GM21381 (cell line): ENCODE results near the gene RTP4.

ENCODE experiments used
- ATAC-seq: cut with Tn5 transposase; IDR thresholded peaks from one replicate; pipeline ENCODE4 v1.9.1; 2021; ENCODE audit warnings: mild to moderate bottlenecking, moderate library complexity; ENCODE audit not compliant: unreplicated experiment

The RTP4 gene

DNA sequence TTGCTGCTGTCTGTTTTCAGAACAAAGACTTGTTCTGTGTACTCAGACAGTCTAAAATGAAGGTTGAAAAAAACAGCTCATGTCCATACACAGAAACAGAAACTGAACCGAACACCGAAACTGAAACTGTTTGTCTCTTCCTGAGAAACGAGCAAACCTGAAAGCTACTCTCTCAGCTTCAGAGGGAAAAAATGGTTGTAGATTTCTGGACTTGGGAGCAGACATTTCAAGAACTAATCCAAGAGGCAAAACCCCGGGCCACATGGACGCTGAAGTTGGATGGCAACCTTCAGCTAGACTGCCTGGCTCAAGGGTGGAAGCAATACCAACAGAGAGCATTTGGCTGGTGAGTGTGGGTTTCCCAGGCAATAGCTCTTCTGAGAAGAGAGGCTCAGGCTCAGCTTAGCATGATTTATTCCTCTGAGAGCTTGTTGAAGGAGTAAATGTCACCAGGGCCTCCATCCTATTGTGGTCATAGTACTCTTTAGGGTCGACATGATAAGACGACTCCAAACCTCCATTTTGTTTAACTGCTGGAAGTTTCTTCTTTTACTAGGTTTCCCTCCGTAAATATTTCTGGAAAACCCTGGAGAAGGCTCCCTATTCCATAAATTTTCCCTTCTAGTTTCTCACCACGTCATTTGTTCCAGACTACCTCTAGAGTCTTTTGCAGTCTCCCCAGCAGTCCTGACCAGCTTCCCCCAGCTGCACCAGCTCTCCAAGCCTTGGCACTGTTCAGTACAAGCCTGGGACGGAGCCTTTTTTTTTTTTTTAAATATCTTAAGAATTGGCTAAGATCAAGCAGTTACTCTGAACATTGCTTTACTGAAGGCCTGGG is at the start of gene RTP4:
Gene RTP4 (plus strand): TSS at position 135 of the 838 bp plus-strand sequence. CDS start 57 bp downstream, at position 192.
- peak; percentile 89 for ATAC-seq

DNA sequence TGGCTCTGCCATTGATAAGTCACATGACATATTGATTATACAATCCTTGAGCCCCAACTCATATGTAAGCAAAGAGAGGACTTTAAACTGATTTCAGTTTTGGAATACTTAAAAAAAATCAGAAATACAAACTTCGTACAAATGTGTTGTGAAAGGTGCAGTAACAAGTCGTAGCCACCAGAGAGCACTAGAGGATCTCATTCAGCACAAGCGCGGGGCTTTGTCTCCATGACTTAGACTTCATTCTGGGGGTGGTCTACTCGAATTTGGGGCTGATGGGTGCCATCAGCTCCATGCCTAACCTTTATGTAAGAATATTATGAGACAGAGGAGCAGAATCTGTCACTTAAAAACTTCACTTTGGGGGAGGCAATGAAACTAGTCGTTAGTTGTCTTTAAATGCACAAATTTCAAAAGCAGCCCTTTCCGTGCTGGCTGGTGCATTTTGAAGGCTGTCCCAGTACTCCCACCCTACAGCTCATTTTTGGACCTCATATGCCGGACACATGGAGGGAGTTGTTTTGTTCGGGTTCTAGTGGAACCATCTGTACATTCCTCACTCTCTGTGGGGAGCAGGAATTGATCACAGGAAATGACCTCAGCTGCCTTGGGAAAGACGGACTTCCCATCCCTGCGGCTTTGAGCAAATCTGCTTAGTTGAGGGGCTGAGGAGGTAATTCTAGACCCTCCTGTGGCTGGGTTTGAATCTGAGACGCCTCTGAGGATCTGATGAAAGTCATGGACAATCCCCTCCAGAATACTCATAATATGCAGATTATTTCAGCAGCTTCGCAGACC is 49.2 kb upstream of the RTP4 start:
- no peak for ATAC-seq

- peak; percentile 81 for ATAC-seq
Observed at GRCh38 chr3:187319699-187320302, 48.4 kb upstream of the RTP4 start.

- ATAC-seq, result no peak
Observed at GRCh38 chr3:187321766-187322165, 46.4 kb upstream of the RTP4 start.

DNA sequence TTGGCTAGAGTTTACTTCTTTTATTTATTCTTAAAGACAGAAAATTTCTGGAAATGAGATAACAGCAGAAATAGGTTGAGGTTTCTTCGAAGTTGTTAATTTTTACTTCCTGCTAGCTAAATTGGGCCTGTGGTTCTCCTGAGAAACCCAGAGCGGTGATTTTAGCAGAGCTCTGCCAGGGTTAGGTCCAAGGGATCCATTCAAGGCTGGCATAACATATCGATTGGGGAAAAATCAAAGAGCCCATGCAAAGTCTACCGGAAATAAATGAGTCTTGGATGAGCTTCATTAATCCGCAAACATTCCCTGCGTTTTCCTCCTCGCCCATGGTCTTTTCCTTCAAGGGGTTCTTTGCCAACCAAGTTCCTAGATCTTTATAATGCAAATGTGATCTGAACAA is 45.9 kb upstream of the RTP4 start:
- ATAC-seq, result no peak

DNA sequence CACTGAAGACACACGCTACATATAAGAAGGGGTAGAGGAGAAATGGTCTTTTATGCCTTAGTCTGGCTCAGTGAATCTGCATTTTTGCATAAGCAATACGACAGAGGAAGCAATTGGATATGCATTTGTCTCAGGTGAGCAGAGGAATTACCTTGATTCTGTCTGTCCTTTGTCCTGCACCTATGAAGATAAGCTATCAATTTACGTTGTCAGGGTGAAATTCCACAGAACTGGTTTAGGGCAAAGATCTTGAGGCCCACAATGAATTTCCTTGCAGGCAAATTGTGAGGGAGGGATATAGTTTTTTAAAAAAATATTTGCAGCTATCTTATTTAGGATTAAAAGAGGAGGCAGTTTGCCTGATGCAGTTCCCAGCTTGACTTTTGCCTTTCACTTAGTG is 45.1 kb upstream of the RTP4 start:
- ATAC-seq, result no peak

- no peak for ATAC-seq
Observed at GRCh38 chr3:187325632-187326031, 42.6 kb upstream of the RTP4 start.

- no peak for ATAC-seq
Observed at GRCh38 chr3:187327845-187328244, 40.3 kb upstream of the RTP4 start.

DNA sequence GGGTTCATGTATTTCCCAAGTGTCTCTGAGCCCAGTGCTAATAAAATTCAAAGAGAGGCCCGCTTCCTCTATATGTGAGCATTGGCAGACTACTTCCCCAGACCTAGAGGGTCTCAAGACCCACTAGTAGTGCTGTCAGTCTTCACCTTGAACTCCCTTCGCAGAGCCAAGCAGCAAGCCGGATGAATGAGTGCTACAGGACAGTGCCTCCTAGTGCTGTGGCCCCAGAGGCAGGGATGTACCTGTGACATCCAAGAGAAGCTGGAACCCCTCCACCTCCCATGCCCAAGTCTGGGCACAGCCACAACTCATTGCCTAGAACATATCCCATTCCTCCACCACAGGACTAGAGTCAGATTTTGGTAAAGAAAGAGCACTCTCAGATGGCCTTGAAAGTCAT is 39.5 kb upstream of the RTP4 start:
- no peak for ATAC-seq

GRCh38 chr3:187334904-187335303 is 33.3 kb upstream of the RTP4 start:
- ATAC-seq, result no peak

GRCh38 chr3:187336322-187336721 is 31.9 kb upstream of the RTP4 start:
- ATAC-seq, result no peak

DNA sequence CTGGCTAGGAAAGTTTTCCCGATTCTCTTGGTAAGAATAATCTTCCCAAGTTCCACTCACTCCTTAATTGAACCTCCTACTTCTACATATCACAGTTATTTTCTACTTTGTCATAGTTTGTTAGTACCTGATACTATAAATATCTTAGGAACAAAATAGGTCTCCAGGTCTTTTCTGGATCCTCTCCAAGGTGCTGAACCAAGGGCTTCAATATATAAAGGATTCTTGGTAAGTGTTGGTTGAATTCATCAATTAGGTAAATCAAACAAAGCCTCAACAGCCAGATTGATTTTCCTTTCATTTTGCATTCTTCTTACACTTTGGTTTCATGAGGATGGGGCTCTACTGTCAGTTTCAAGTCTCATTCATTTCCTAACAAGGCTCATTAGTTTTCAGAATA is 27.6 kb upstream of the RTP4 start:
- ATAC-seq, result no peak

DNA sequence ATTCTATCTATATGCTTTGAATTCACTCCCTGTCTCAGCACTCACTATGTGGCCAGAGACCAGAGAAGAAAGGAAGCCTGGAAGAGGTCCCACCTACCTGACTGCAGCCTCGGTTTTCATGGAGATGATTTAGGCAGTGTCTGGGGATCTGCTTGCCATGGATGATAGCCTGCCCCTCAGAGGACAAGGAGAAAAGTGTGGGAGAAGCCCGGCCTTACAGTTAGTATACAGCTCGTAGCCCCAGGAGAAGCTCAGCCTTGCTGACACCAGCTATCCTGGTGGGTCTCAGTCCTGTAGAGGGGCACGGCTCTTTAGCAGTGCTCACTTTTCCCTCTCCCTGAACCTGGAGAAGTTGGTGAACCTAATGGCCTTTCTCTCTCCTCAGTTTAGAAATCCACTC is 25.9 kb upstream of the RTP4 start:
- no peak for ATAC-seq

DNA sequence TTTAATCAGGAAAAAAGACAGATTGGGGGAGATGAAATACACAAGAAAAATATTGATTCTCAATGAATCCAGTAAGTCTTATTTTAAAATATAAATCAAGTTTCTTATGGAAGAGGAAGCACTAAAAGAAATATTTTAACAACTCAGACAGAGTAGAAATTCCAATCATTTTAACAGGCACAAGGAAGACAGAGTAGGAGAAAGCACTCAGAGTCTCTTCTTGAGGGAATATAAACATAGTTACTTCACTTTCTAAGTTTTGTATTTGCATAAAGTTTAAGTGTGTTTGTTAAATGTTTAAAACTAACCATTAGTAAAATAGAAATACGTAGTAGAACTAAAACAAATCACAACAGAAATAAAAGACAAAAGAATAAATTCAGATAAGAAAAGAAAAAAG is 24.5 kb upstream of the RTP4 start:
- ATAC-seq, result no peak

DNA sequence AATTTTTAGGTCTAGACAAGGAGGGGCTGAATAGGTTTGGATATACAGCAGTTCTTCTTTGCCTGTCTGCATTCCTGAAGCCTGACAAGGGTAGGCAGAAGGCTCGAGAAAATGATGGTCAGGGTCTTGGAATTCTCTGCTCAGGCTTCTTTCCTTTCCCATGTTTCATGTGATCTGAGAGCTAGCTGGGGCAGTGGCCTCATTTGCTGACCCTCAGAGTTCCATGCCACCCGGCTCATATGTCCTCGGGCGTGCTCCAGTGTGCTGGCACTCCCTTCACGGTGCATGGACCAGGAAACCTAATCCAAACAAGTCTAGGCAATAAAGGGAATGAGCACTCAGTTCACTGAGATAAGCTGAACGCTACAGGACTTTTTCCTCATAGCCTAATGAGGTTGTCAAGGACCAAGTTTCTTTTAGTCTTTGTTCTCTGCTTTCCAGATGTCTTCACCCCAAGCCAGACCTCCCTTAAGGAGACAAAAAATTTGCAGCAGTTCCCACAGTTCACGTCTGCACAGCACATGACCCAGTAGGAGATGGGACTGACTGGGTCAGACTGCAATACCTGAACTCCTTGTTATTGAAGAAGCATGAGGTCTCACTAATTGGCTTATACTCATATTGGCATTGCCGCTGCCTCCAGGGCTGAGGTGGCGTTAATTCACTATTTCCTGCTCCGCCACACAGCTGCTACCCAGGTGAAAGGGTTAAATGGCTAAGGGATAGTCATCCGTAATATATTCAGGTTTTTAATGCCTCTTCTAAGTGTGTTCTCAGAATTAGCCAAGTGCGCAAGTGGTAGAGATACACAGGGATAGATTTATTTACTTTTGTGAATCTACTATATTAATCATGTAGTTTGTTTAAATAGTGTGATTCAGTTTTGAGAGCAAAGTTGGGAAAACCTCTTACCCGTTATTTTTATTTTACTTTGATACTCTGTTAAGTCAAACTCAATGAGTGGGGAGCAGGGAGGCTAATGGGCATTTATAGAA is 15.3 kb upstream of the RTP4 start:
- no peak for ATAC-seq

DNA sequence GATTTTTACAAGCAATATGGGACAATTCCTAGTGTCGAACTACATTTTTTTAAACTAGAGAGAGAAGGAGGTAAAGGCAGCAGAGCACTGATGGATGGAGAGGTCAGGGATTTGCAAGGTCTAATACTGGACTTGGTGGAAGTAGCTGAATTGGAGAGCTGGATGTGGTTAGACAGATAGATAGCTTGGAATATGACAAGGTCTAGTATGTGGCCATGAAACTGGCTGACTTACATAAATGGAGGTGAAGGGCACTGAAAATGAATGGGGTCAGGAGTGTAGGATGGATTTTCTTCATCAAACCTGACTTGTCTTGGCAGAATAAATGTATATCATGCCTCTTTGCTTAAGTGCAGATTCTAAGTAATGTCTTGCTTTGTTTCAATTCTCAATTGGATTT is 10.1 kb upstream of the RTP4 start:
- no peak for ATAC-seq

DNA sequence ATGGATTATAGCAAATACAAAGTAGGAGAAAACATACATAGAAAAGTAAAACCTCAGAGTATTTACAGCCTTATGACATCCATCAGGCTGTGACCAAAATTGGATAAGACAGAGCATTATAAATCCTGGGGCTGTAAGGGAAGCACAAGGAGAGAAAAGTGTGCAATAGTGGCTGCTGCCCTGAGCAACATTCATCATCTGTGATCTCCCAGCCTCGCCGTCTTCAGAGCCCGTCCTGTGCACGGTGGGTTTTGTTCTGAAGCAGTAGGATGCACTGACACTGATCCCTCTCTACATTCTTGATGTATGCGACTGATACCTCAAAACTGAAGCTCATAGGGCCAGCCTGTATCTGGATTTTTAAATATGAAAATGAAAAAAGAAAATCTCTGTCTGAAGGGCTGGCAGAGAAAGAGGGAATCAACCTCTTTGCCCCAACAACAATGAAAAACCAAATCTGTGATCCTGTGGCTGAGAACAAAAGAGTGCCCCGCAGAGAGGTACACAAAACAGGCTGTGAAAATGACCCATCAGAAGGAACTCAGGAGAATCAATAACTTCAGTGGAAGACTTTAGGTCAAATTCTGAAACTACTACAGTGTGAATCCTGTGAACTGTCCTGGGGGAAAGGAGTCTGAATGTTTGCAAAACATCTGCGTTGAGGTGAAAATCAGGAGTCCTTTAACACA is 8.2 kb upstream of the RTP4 start:
- ATAC-seq, result no peak

GRCh38 chr3:187360596-187360995 is 7.6 kb upstream of the RTP4 start:
- no peak for ATAC-seq

GRCh38 chr3:187361835-187362234 is 6.3 kb upstream of the RTP4 start:
- ATAC-seq, result peak; percentile 68

- ATAC-seq, result no peak
Observed at GRCh38 chr3:187367561-187368103, 553 bp upstream of the RTP4 start.
